ENCODE data around the gene SPINT2. TPM values are rescaled to one million over a fixed set of nuclear protein-coding genes. Genes with fewer than 3 reads are reported as not detected.

Gene SPINT2
- total and polyA plus RNA-seq, 3 experiments from 2014 or later: 27.9 to 49.5 (median 29.4) TPM

- no peak overlapping the region for H3K4me3 ChIP-seq (ENCODE audit: low read length)
- ChIA-PET POLR2A (no interaction called here), CTCF (no interaction called here)
- DNase-seq: no peak
- H3K36me3 ChIP-seq (ENCODE audit: insufficient read depth, low read length): no peaks in the 10 kb centered on the region
- no peak overlapping the region for H3K4me3 Mint-ChIP-seq
- H3K27me3 Mint-ChIP-seq: no peaks in the 10 kb centered on the region
- no peaks in the 10 kb centered on the region for H3K4me1 ChIP-seq (ENCODE audit: insufficient read depth, low read length)
- H3K36me3 Mint-ChIP-seq: peaks cover 0 to 5% (median 1%) of the 10 kb centered on the region in 3 donors
- H3K9me3 Mint-ChIP-seq: no peaks in the 10 kb centered on the region
- H3K4me1 Mint-ChIP-seq: peaks cover 4 to 9% (median 8%) of the 10 kb centered on the region in 3 donors
- no peak overlapping the region for H3K27ac ChIP-seq (ENCODE audit: low read depth, low read length)
- H3K9me3 ChIP-seq (ENCODE audit: low read length): no peaks in the 10 kb centered on the region
- H3K27ac Mint-ChIP-seq: no peak overlapping the region
- H3K27me3 ChIP-seq (ENCODE audit: insufficient read depth, low read length, poor library complexity, severe bottlenecking): no peaks in the 10 kb centered on the region
Observed at GRCh38 chr19:38278751-38279150, 14.4 kb downstream of the SPINT2 start.

DNA sequence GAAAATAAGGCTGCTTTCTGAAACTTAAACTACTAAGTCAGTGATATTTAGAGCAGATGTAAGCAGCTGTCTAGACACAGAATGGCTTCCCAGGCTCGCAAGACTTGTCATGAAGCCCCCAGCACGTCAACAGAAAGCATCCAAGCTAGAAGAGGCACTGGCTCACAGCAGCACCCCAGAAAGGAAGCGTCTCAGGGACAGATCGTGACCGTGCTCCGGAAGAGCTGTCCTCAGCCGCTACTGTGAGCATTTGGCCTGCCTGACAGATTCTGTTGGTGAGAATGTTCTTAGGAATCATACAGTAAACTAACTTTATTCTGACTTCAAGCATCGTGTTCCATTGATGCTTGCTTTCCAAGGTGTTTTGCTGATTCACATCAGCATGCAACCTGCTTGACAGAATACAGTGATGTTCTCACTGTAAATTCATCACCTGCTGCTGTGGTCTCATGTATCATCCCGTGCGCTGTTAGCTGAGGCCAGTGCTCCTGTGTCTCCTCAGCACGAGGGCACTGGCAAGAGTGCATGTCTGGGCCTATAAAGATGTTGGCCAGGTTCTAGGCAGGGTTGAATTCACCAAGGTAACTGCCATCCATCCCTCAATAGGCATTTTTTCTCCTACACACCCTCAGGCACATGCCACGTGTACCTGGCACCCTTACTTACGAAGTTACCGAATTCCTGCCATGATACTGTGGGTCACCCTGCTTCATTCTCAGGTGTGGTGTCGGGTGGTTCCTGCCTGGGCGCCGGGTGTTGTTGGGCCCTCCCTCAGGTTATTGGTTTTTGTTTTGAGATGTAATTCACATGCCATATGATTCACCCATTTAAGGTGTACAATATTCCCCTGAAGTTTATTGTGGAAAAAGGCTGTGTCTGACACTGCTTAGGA is 15.9 kb downstream of the SPINT2 start:
- peak overlapping the region in 3 of 8 donors; percentile 29 to 72 (median 69) for H3K27ac Mint-ChIP-seq
- no peaks in the 10 kb centered on the region for H3K9me3 ChIP-seq (ENCODE audit: low read length)

DNA sequence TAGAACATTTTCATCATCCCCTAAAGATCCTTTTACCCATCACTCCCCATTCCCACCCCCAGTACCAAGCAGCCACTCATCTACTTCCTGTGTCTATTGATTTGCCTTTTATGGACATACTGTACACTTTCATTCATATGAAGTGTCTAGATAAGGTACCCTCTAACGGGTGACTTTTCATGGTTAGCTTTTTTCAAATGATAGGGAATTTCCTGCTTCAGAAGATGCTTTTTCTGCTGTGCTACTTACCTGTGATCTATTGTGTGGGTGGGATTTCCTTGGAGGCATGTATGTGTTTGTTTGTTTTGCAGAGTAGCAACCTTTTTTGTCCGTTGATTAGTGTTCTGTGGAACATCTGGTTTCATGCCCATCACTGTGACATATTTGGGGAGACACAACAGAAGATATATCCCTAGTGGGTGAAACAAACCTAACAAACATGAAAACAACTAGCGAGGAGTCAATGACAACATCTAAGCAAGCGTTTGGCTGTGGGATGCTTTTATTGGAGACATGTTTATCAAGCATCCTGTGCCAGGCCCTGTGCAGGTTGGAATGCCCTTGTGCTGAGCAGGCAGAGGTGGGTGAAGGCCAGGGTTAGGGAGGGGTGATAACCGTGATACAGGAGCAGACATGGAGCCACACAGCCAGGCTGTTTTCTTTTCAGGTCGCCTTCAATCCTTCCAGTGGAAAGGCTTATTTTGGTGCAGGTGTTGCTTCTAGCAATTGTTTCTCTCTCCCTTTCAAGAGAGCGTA is 17.6 kb downstream of the SPINT2 start:
- no peaks in the 10 kb centered on the region for H3K27me3 Mint-ChIP-seq
- H3K27ac Mint-ChIP-seq: peak overlapping the region in 6 of 8 donors; percentile 1 to 74 (median 54)
- POLR2A ChIA-PET: no interaction called here
- CTCF ChIA-PET: no interaction called here
- DNase-seq: no peak
- H3K4me3 Mint-ChIP-seq: no peak overlapping the region
- H3K36me3 Mint-ChIP-seq: peaks cover 0 to 18% (median 3%) of the 10 kb centered on the region in 3 donors
- no peaks in the 10 kb centered on the region for H3K9me3 Mint-ChIP-seq
- Histone ChIP-seq H3K36me3 (ENCODE audit: insufficient read depth, low read length) (no peaks in the 10 kb centered on the region), H3K27me3 (ENCODE audit: insufficient read depth, low read length, poor library complexity, severe bottlenecking) (no peaks in the 10 kb centered on the region), H3K27ac (ENCODE audit: low read depth, low read length) (no peak overlapping the region), H3K4me1 (ENCODE audit: insufficient read depth, low read length) (no peaks in the 10 kb centered on the region), H3K4me3 (ENCODE audit: low read length) (no peak overlapping the region), H3K9me3 (ENCODE audit: low read length) (no peaks in the 10 kb centered on the region)
- peaks cover 4 to 9% (median 8%) of the 10 kb centered on the region in 3 donors for H3K4me1 Mint-ChIP-seq

More for the DNA sequence above, 15.9 kb downstream of the SPINT2 start:
- no peaks in the 10 kb centered on the region for H3K27me3 ChIP-seq (ENCODE audit: insufficient read depth, low read length, poor library complexity, severe bottlenecking)
- no peak overlapping the region for H3K4me3 Mint-ChIP-seq
- DNase-seq: no peak
- ChIA-PET CTCF (interaction anchor here (0.9 kb wide), 1 partner anchor 377 kb away, joined by 3 read pairs; no protein-coding TSS in a partner anchor), POLR2A (no interaction called here)
- peaks cover 0 to 10% (median 4%) of the 10 kb centered on the region in 3 donors for H3K36me3 Mint-ChIP-seq
- H3K9me3 Mint-ChIP-seq: no peaks in the 10 kb centered on the region
- H3K36me3 ChIP-seq (ENCODE audit: insufficient read depth, low read length): no peaks in the 10 kb centered on the region
- H3K4me3 ChIP-seq (ENCODE audit: low read length): no peak overlapping the region
- no peak overlapping the region for H3K27ac ChIP-seq (ENCODE audit: low read depth, low read length)
- H3K4me1 ChIP-seq (ENCODE audit: insufficient read depth, low read length): no peaks in the 10 kb centered on the region
- no peaks in the 10 kb centered on the region for H3K27me3 Mint-ChIP-seq
- H3K4me1 Mint-ChIP-seq: peaks cover 4 to 9% (median 8%) of the 10 kb centered on the region in 3 donors

- ChIA-PET CTCF (no interaction called here), POLR2A (no interaction called here)
- H3K4me3 Mint-ChIP-seq: peak overlapping the region in 1 of 7 donors; percentile 23
- H3K4me1 Mint-ChIP-seq: peaks cover 4 to 9% (median 8%) of the 10 kb centered on the region in 3 donors
- H3K36me3 Mint-ChIP-seq: peaks cover 0 to 22% (median 6%) of the 10 kb centered on the region in 3 donors
- H3K27ac ChIP-seq (ENCODE audit: low read depth, low read length): no peak overlapping the region
- H3K27me3 ChIP-seq (ENCODE audit: insufficient read depth, low read length, poor library complexity, severe bottlenecking): no peaks in the 10 kb centered on the region
- H3K27me3 Mint-ChIP-seq: no peaks in the 10 kb centered on the region
- no peaks in the 10 kb centered on the region for H3K36me3 ChIP-seq (ENCODE audit: insufficient read depth, low read length)
- H3K9me3 ChIP-seq (ENCODE audit: low read length): no peaks in the 10 kb centered on the region
- no peak overlapping the region for H3K4me3 ChIP-seq (ENCODE audit: low read length)
- H3K27ac Mint-ChIP-seq: no peak overlapping the region
- DNase-seq: no peak
- H3K9me3 Mint-ChIP-seq: no peaks in the 10 kb centered on the region
- H3K4me1 ChIP-seq (ENCODE audit: insufficient read depth, low read length): no peaks in the 10 kb centered on the region
Observed at GRCh38 chr19:38283271-38283670, 18.9 kb downstream of the SPINT2 start.

- H3K4me3 Mint-ChIP-seq: no peak overlapping the region
- CTCF ChIA-PET: no interaction called here
- peaks cover 0 to 28% (median 6%) of the 10 kb centered on the region in 3 donors for H3K36me3 Mint-ChIP-seq
- POLR2A ChIA-PET: no interaction called here
- peak overlapping the region in 1 of 8 donors; percentile 33 for H3K27ac Mint-ChIP-seq
- no peak overlapping the region for H3K4me3 ChIP-seq (ENCODE audit: low read length)
- no peaks in the 10 kb centered on the region for H3K27me3 Mint-ChIP-seq
- H3K9me3 ChIP-seq (ENCODE audit: low read length): no peaks in the 10 kb centered on the region
- no peak for DNase-seq
- H3K4me1 Mint-ChIP-seq: peaks cover 4 to 9% (median 8%) of the 10 kb centered on the region in 3 donors
- no peaks in the 10 kb centered on the region for H3K4me1 ChIP-seq (ENCODE audit: insufficient read depth, low read length)
- no peak overlapping the region for H3K27ac ChIP-seq (ENCODE audit: low read depth, low read length)
- no peaks in the 10 kb centered on the region for H3K9me3 Mint-ChIP-seq
- H3K36me3 ChIP-seq (ENCODE audit: insufficient read depth, low read length): no peaks in the 10 kb centered on the region
- no peaks in the 10 kb centered on the region for H3K27me3 ChIP-seq (ENCODE audit: insufficient read depth, low read length, poor library complexity, severe bottlenecking)
Observed at GRCh38 chr19:38284422-38284821, 20.0 kb downstream of the SPINT2 start.

DNA sequence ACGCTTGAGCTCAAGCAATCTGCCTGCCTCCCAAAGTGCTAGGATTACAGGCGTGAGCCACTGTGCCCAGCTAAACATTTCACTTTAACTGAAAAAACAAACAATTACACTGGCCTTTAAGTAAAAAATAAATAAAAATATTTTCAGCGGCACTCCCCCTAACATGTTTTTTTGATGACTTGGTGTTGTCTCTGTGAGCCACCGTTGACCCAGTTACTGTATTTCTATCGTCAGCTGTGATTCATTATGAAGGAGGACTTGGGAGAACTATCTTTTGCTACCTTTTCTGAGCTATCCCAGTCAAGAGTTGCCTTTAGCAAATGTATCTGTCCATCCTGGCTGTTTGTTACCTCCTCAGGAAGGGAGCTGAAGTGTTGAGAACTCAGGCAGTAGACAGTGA is 21.2 kb downstream of the SPINT2 start:
- H3K4me3 Mint-ChIP-seq: no peak overlapping the region
- POLR2A ChIA-PET: no interaction called here
- H3K4me1 Mint-ChIP-seq: peaks cover 4 to 9% (median 8%) of the 10 kb centered on the region in 3 donors
- CTCF ChIA-PET: no interaction called here
- H3K4me1 ChIP-seq (ENCODE audit: insufficient read depth, low read length): no peaks in the 10 kb centered on the region
- H3K36me3 ChIP-seq (ENCODE audit: insufficient read depth, low read length): no peaks in the 10 kb centered on the region
- H3K4me3 ChIP-seq (ENCODE audit: low read length): no peak overlapping the region
- no peak overlapping the region for H3K27ac ChIP-seq (ENCODE audit: low read depth, low read length)
- H3K9me3 Mint-ChIP-seq: no peaks in the 10 kb centered on the region
- no peak overlapping the region for H3K27ac Mint-ChIP-seq
- H3K36me3 Mint-ChIP-seq: peaks cover 0 to 36% (median 6%) of the 10 kb centered on the region in 3 donors
- no peak for DNase-seq
- H3K27me3 Mint-ChIP-seq: no peaks in the 10 kb centered on the region
- H3K27me3 ChIP-seq (ENCODE audit: insufficient read depth, low read length, poor library complexity, severe bottlenecking): no peaks in the 10 kb centered on the region
- no peaks in the 10 kb centered on the region for H3K9me3 ChIP-seq (ENCODE audit: low read length)

- Histone ChIP-seq H3K27me3 (ENCODE audit: insufficient read depth, low read length, poor library complexity, severe bottlenecking) (no peaks in the 10 kb centered on the region), H3K27ac (ENCODE audit: low read depth, low read length) (no peak overlapping the region), H3K9me3 (ENCODE audit: low read length) (no peaks in the 10 kb centered on the region), H3K4me3 (ENCODE audit: low read length) (no peak overlapping the region), H3K4me1 (ENCODE audit: insufficient read depth, low read length) (no peaks in the 10 kb centered on the region), H3K36me3 (ENCODE audit: insufficient read depth, low read length) (no peaks in the 10 kb centered on the region)
- no peak for DNase-seq
- Mint-ChIP-seq H3K36me3 (peaks cover 0 to 53% (median 6%) of the 10 kb centered on the region in 3 donors), H3K27ac (no peak overlapping the region), H3K9me3 (no peaks in the 10 kb centered on the region), H3K4me1 (no peaks in the 10 kb centered on the region), H3K4me3 (no peak overlapping the region), H3K27me3 (no peaks in the 10 kb centered on the region)
- POLR2A ChIA-PET: no interaction called here
- CTCF ChIA-PET: no interaction called here
Observed at GRCh38 chr19:38287604-38288003, 23.2 kb downstream of the SPINT2 start.
